GM18505 (cell line): Measurements from ENCODE around the gene OCIAD1.
"Not testable (repeated sequence)": the region's sequence is repeated elsewhere in the genome, so short reads cannot be mapped to it uniquely, and the experiment has no call there.

Source experiments
- ATAC-seq: cut with Tn5 transposase; IDR thresholded peaks from one replicate; pipeline ENCODE4 v1.9.1; 2021; ENCODE audit not compliant: unreplicated experiment
- POLR2A ChIP-seq: IDR thresholded peaks from 4 replicates; pipeline ENCODE4 v1.6.1; 2011; ENCODE audit warnings: borderline replicate concordance; ENCODE audit not compliant: insufficient read depth, insufficient read length; ENCODE audit errors: extremely low read depth

OCIAD1 gene

DNA sequence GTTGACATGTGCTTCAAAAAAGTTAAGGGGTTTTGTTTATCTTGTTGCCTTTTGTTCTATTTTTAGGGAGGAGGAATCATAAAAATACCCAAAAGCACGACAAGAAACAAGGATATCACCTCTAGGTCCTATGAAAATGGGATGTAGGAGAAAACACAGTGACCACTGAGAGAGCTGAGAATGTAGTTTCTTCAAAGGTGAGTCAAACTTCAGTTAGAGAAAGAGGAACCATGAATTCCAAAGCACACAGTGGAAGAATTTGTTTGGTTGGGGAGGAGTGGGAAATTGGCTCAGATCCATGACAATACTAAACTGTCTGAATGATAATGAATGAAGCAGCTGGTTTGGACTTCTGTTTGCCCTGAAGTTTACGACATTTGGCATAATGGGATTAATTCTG is 31.7 kb upstream of the OCIAD1 start:
- TF ChIP-seq POLR2A = no peak
- no peak for ATAC-seq

DNA sequence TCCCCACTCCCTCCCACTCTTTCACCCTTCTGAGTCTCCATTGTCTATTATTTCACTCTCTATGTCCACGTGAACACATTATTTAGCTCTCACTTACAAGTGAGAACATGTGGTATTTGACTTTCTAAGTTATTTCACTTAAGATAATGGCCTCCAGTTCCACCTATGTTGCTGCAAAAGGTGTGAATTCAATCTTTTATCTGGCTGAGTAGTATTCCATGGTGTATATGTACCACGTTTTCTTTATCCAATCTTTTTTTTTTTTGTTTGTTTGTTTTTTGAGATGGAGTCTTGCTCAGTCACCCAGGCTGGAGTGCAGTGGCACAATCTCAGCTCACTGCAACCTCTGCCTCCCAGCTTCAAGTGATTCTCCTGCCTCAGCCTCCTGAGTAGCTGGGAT is 30.7 kb upstream of the OCIAD1 start:
- not testable (repeated sequence) for ATAC-seq

DNA sequence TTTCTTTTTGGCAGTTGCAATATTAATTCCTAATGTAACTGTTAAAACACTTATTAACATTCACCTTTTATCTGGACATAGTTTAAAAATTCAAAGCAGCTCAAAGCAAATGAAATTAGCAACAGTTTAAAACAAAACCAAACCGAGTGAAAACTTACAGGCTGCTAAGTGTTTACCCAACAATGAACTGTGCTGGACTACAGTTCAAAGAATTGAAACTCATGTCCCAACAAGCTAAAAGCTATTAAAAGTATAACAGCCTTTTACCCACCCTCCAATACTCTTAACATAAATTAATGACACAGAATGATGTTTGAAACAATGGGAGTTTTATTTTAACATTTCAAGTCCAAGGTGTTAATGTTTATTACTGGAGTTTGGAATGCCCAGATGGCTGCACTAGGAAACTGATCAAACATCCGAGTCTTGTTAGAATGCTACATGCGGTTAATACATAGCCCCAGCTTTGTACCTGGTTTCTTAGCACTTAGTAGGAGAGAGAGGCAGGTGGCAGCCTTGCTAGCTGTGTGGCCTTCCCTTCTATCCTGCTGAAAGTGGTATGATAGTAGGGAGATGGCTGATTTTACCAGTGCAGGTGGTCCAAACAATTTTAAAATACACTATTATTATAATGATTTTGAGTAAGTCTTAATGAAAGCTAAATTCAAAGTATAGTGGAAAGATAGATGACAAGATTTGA is 29.7 kb upstream of the OCIAD1 start:
- no peak for TF ChIP-seq POLR2A
- ATAC-seq = no peak

DNA sequence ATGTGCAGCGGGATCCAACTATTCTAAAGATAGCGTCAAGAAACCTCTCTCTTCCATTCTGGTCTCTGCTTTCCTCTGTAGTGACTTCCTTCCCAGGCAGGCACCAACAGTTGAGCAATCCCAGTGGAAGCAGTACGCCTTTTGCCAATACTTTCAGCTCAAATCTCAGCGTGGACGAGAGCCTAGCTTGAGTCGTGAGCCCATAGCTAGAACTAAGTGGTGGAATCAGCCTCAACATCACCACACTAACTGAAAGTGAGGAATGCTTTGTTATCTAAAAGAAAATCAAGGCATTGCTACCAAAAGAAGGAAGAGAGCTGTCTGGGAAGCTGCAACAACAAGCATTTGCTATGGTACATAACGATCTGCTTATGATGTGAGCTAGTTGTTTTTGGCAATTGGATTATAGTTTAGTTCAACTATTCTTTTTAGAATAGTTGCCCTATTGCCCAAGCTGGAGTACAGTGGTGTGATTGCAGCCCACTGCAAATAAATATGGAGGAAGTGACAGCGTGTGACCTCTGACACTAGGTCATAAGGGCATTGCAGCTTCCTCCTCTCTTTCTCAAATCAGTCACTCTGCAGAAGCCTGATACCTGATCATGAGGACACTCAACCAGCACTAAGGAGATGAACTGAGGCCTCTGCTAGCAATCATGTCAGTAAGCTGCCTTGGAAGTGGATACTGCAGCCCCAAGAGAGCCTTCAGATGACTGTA is 26.1 kb upstream of the OCIAD1 start:
- no peak for ATAC-seq
- no peak for TF ChIP-seq POLR2A

DNA sequence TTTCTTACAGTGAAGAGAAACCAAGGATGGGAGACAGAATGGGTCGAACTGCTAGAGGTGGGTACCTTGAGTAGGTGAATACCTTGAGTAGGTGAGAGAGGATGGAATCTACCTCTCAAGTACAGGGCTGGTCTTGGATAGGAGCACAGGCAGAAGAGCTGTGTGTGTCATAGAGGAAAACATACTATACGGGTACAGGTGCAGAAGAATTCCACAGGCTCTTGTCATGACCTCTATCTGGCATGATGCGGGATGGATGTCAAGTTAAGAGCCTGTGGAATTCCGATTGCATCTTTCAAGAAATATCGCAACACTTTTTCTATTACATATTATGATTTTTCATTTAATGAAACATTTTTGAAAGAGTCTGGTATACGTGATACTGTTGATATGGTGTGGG is 18.0 kb upstream of the OCIAD1 start:
- no peak for ATAC-seq
- TF ChIP-seq POLR2A = no peak

DNA sequence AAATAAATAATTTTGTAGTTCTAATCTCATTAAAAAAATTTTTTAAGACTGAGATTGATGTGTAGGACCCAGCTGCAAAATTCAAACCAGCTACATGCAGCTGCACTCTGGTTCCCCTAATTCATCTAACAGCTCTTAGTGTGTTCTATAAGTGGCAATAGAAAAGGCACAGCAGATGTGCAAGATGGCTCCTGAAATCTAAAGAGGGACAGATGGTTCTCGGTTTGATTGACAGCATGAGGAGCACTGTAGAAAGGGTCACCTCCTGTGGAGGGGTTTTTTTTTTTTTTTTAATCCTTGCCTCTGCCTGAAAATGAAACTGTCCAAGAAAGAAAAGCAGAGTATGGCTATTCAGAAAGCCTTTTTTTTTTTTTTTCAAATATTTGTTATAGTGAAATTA is 16.9 kb upstream of the OCIAD1 start:
- TF ChIP-seq POLR2A = no peak
- ATAC-seq = peak; percentile 49

DNA sequence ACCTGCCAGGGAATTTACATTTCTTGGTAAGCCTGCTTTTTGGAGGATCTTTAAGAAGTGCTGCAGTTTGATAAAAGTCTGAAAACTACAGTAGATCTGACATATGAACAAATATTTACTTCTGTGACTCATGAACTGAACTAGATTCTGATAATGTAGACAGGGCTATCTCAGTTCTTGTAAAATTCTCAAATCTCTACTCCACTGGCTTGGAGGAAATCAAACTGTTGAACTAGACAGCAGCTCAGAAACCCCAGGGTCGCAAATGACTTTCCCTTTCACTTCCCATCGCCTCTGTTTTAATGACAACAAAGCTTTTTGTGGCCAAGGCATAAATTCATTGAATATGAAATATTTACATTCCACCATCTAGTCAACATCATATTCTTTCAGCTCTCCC is 15.4 kb upstream of the OCIAD1 start:
- peak; percentile 54 for ATAC-seq
- TF ChIP-seq POLR2A = no peak

DNA sequence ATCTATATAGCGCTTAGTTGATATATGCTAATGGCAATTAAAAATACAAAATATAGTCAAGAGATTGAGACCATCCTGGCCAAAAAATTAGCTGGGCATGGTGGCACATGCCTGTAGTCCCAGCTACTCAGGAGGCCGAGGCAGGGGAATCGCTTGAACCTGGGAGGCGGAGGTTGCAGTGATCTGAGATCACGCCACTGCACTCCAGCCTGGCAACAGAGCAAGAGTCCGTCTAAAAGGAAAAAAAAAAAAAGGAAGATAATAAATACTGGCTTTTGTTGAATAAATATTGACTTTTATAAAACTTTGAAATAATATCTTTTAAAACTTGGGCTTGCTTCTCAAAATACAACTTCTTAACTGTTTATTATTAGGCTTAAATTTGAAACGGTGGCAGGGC is 14.6 kb upstream of the OCIAD1 start:
- ATAC-seq = not testable (repeated sequence)

DNA sequence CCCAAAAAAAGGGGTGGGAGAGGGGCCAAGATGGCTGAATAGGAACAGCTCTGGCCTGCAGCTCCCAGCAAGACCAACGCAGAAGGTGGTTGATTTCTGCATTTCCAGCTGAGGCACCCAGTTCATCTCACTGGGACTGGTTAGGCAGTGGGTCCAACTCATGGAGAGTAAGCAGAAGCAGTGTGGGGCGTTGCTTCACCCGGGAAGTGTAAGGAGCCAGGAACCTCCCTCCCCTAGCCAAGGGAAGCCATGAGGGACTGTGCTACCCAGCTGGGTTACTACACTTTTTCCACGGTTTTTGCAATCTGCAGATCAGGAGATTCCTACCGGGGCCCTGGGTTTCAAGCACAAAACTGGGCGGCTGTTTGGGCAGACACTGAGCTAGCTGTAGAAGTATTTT is 13.9 kb upstream of the OCIAD1 start:
- no peak for TF ChIP-seq POLR2A
- ATAC-seq = no peak

DNA sequence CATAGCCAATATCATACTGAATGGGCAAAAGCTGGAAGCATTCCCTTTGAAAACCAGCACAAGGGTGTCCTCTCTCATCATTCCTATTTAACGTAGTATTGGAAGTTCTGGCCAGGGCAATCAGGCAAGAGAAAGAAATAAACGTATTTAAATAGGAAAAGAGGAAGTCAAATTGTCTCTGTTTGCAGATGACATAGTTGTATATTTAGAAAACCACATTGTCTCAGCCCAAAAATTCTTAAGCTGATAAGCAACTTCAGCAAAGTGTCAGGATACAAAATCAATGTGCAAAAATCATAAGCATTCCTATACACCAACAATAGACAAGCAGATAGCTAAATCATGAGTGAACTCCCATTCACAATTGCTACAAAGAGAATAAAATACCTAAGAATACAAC is 9.5 kb upstream of the OCIAD1 start:
- not testable (repeated sequence) for ATAC-seq

DNA sequence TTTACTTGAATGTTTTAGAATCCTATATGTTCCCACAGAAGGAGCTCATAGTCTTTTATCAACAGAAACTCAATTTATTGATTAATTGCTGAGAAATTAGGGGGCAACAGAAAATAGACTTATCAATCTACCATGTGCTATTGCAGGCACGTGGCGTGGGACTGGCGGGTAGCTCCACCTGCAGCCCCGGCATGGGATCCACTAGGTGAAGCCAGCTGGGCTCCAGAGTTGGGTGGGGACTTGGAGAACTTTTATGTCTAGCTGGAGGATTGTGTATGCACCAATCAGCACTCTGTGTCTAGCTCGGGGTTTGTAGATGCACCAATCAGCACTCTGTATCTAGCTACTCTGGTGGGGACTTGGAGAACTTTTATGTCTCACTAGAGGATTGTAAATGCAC is 3.3 kb upstream of the OCIAD1 start:
- no peak for TF ChIP-seq POLR2A
- ATAC-seq = no peak

DNA sequence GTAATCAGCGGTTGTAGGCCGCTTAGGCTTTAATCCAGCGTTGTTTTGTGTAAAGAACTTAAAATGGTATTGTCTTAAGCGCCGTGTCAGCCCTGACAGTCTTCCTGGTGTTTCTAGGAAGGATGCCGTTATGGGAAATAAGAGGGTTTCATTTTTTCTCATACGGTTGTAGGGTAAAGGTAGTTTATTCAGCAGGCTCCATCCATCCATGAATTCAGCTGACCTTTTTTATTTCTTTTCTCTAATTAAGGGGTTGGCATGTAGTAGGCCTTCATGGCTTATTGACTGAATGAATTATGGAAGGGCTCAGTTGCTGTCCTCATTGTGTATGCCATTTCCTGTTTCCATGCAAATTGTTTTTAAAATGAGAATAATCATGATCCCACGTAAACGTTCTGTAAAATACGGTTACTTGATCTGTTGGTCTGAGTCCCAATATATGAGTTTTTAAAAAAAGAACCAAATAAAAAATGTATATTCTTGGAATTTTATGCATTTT is 693 bp downstream of the OCIAD1 start:
- no peak for ATAC-seq
- no peak for TF ChIP-seq POLR2A

DNA sequence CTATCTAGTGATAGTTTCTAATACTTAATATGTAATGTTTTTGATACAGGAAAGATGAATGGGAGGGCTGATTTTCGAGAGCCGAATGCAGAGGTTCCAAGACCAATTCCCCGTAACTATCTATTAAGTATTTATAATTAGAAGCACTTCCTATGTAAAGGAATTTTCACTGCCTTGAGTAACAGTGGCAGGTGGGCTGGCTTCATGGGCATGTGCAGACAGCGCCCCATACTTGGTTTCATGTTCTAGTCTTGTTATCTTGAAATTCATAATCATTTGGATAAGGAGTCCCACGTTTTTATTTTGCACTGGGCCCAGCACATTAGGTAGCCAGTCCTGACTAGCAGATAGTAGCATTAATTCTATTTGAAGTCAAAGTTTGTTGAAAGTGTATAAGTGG is 1.7 kb downstream of the OCIAD1 start:
- no peak for ATAC-seq
- TF ChIP-seq POLR2A = no peak

DNA sequence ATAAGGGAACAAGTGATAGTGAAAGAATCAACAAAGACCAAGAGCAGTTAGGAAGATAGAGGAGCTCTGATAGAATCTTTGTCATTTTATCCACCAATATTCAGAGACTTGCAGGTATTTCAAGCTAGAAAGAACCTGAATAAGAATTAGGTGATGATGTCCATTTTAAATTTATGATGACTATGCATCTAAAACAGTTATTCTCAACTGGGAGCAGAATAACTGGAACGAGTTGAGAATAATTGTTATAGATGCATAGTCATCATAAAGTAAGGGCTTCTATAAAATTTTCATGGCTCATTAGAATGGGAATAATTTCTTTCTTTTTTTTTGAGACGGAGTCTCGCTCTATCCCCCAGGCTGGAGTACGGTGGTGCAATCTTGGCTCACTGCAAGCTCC is 5.8 kb downstream of the OCIAD1 start:
- no peak for TF ChIP-seq POLR2A

More for the DNA sequence above, 5.8 kb downstream of the OCIAD1 start:
- ATAC-seq = no peak
